ENCODE measurements around the gene CUX1. TPM values are rescaled to one million over a fixed set of nuclear protein-coding genes. Genes with fewer than 3 reads are reported as not detected.

CUX1 gene
- total and polyA plus RNA-seq, 2 donors (not counting 1 experiment from before 2014, with no cell fraction given) = 22.7 to 38.1 TPM

DNA sequence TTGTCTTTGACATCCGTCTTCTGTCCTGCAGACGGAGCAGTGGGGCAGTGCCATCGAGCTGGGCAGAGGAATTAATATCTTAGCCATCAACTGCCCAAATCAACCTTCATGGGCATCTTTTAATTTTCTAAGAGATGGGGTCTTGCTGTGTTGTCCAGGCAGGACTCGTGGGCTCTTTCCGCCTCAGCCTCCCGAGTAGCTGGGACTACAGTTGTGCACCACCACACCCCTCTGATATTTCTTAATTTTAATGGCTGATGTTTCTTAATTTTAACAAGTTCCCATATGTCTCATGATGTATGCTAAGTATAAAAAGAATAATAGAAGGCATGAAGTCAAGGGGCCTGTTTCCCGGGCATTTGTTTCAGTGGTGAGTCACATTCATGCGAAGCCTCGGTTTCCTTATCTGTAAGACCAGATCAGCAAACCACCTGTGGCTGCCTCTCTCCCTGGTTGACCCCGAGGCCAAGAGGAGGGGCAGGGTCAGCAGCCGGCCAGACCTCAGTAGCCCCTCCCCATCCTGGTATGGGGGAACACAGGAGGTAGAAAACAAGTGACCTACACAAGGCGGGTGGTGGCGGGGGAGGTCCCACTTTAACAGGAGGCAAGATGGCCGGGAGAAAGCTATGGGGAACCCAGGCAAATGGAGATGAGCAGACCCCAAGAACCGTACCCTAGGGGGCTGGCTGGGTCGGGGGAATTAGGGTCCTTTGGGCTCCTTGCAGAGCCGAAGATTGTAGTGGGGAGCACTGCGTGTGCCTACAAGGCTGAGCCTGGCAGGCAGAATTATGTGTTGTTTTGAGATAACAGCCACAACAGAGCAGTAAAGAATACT is 85.5 kb downstream of the CUX1 start:
- Histone ChIP-seq H3K36me3 (ENCODE audit: control insufficient read depth, insufficient read depth, low read length) (no peaks in the 10 kb centered on the region), H3K27ac (ENCODE audit: insufficient read depth, low read length) (no peak overlapping the region), H3K9ac (ENCODE audit: insufficient read depth, low read length) (no peak overlapping the region), H3K4me3 (replicated peaks in 1 of 4; ENCODE audit: control extremely low read depth in 1 of 4, insufficient read depth in 1 of 4, low read depth in 3 of 4, low read length in 4 of 4) (no peak overlapping the region), H3K9me3 (ENCODE audit: control insufficient read depth, insufficient read depth, low read depth, low read length) (no peaks in the 10 kb centered on the region), H3K4me1 (ENCODE audit: control insufficient read depth, extremely low read depth, insufficient read depth, low read length) (no peaks in the 10 kb centered on the region), H3K27me3 (ENCODE audit: control insufficient read depth, insufficient read depth, low read length) (no peaks in the 10 kb centered on the region), H3K79me2 (ENCODE audit: control insufficient read depth, insufficient read depth, low read length) (no peaks in the 10 kb centered on the region), H4K20me1 (ENCODE audit: control insufficient read depth, extremely low read depth, insufficient read depth, low read length) (no peaks in the 10 kb centered on the region), H3K4me2 (ENCODE audit: extremely low read depth, insufficient read depth, low read length) (no peak overlapping the region), H2AFZ (ENCODE audit: low read length) (no peak overlapping the region)
- DNase-seq (ENCODE audit: low read depth in 2 of 2) = no peak
- TF ChIP-seq, protein P1, sequence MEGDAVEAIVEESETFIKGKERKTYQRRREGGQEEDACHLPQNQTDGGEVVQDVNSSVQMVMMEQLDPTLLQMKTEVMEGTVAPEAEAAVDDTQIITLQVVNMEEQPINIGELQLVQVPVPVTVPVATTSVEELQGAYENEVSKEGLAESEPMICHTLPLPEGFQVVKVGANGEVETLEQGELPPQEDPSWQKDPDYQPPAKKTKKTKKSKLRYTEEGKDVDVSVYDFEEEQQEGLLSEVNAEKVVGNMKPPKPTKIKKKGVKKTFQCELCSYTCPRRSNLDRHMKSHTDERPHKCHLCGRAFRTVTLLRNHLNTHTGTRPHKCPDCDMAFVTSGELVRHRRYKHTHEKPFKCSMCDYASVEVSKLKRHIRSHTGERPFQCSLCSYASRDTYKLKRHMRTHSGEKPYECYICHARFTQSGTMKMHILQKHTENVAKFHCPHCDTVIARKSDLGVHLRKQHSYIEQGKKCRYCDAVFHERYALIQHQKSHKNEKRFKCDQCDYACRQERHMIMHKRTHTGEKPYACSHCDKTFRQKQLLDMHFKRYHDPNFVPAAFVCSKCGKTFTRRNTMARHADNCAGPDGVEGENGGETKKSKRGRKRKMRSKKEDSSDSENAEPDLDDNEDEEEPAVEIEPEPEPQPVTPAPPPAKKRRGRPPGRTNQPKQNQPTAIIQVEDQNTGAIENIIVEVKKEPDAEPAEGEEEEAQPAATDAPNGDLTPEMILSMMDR (conservative IDR thresholded peaks at IDR 0.05 in 1 of 2, IDR thresholded peaks at IDR 0.05 in 1 of 2; ENCODE audit: low read depth in 1 of 2, low read length in 2 of 2) = no peak

DNA sequence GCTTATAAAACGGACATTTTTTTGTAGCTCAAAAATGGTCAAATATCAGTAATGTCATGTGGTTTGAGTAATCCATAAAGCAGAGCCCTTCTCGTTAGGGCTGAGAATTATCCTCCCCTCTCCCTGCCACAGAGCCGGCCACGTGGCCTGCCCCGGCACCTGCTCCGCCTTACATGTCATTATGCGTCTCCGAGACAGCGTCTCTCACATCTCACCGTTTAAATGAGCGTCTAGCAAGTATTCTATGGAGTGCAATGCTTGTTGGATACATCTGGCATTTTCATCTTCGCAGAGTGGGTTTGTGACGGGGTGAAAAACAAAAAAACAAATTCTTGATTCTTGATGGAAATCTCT is 86.1 kb downstream of the CUX1 start:
- H2AFZ ChIP-seq (ENCODE audit: low read length) = no peak overlapping the region
- no peak overlapping the region for H3K27ac ChIP-seq (ENCODE audit: insufficient read depth, low read length)
- no peak overlapping the region for H3K4me2 ChIP-seq (ENCODE audit: extremely low read depth, insufficient read depth, low read length)
- no peaks in the 10 kb centered on the region for H3K36me3 ChIP-seq (ENCODE audit: control insufficient read depth, insufficient read depth, low read length)
- H3K4me3 ChIP-seq (replicated peaks in 1 of 4; ENCODE audit: control extremely low read depth in 1 of 4, insufficient read depth in 1 of 4, low read depth in 3 of 4, low read length in 4 of 4) = no peak overlapping the region
- H3K9me3 ChIP-seq (ENCODE audit: control insufficient read depth, insufficient read depth, low read depth, low read length) = no peaks in the 10 kb centered on the region
- no peak overlapping the region for H3K9ac ChIP-seq (ENCODE audit: insufficient read depth, low read length)
- TF ChIP-seq EZH2 (IDR thresholded peaks at IDR 0.05; ENCODE audit: low read length, missing control alignments) = no peak
- TF ChIP-seq, protein P1 (conservative IDR thresholded peaks at IDR 0.05 in 1 of 2, IDR thresholded peaks at IDR 0.05 in 1 of 2; ENCODE audit: low read depth in 1 of 2, low read length in 2 of 2) = no peak
- DNase-seq (ENCODE audit: low read depth in 2 of 2) = no peak
- no peaks in the 10 kb centered on the region for H3K27me3 ChIP-seq (ENCODE audit: control insufficient read depth, insufficient read depth, low read length)
- H3K79me2 ChIP-seq (ENCODE audit: control insufficient read depth, insufficient read depth, low read length) = no peaks in the 10 kb centered on the region
- no peaks in the 10 kb centered on the region for H4K20me1 ChIP-seq (ENCODE audit: control insufficient read depth, extremely low read depth, insufficient read depth, low read length)
- no peaks in the 10 kb centered on the region for H3K4me1 ChIP-seq (ENCODE audit: control insufficient read depth, extremely low read depth, insufficient read depth, low read length)

DNA sequence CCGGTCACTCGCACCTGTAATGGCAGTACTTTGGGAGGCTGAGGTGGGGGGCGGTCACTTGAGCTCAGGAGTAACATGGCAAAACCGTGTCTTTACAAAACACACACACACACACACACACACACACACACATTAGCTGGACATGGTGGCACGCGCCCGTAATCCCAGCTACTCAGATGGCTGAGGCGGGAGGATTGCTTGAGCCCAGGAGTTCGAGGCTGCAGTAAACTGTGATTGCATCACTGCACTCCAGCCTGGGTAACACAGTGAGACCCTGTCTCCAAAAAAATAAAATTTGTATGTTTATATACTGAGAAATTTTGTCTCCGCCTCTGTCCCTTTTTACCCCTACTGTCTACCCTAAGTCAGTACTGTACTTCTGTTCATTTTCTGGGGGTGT is 86.6 kb downstream of the CUX1 start:
- no peaks in the 10 kb centered on the region for H3K79me2 ChIP-seq (ENCODE audit: control insufficient read depth, insufficient read depth, low read length)
- no peak overlapping the region for H3K9ac ChIP-seq (ENCODE audit: insufficient read depth, low read length)
- no peak overlapping the region for H3K4me2 ChIP-seq (ENCODE audit: extremely low read depth, insufficient read depth, low read length)
- H3K4me1 ChIP-seq (ENCODE audit: control insufficient read depth, extremely low read depth, insufficient read depth, low read length) = no peaks in the 10 kb centered on the region
- H2AFZ ChIP-seq (ENCODE audit: low read length) = no peak overlapping the region
- H3K27ac ChIP-seq (ENCODE audit: insufficient read depth, low read length) = no peak overlapping the region
- no peaks in the 10 kb centered on the region for H3K27me3 ChIP-seq (ENCODE audit: control insufficient read depth, insufficient read depth, low read length)
- H3K9me3 ChIP-seq (ENCODE audit: control insufficient read depth, insufficient read depth, low read depth, low read length) = no peaks in the 10 kb centered on the region
- TF ChIP-seq, protein P1 (conservative IDR thresholded peaks at IDR 0.05 in 1 of 2, IDR thresholded peaks at IDR 0.05 in 1 of 2; ENCODE audit: low read depth in 1 of 2, low read length in 2 of 2) = no peak
- TF ChIP-seq EZH2 (IDR thresholded peaks at IDR 0.05; ENCODE audit: low read length, missing control alignments) = no peak
- H3K36me3 ChIP-seq (ENCODE audit: control insufficient read depth, insufficient read depth, low read length) = no peaks in the 10 kb centered on the region
- no peak overlapping the region for H3K4me3 ChIP-seq (replicated peaks in 1 of 4; ENCODE audit: control extremely low read depth in 1 of 4, insufficient read depth in 1 of 4, low read depth in 3 of 4, low read length in 4 of 4)
- H4K20me1 ChIP-seq (ENCODE audit: control insufficient read depth, extremely low read depth, insufficient read depth, low read length) = no peaks in the 10 kb centered on the region
- DNase-seq (ENCODE audit: low read depth in 2 of 2) = no peak

Data from fibroblast of lung (primary cell).